ENCODE measurements around the gene PMM1.

- TF ChIP-seq CTCF (IDR thresholded peaks at IDR 0.05): no peak
- no peak for TF ChIP-seq POLR2A (IDR thresholded peaks at IDR 0.05)
Measured at GRCh38 chr22:41528132-41528766, 61.4 kb downstream of the PMM1 start.
